Measurements from ENCODE around the gene SLC15A1.

SLC15A1 gene

DNA sequence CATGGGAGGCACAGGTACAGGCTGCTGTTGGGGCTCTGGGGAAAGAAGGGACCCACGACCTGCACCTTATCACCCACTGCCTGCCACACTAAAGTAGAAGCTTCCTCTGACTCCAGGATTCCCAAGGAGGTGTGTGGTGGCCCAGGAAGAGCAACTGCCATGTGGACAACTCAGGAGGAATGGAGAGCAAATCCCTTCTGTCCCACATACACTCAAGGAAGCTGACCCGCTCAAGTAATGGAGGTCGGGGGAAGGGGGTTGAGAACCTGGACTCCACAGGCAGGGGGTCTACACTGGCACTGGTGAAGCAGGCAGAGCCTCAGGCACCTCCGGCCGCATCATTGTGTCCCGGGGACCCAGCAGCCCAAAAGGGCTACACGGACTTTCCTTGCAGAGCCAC, 29.4 kb upstream of the SLC15A1 start:
- Histone ChIP-seq H3K9ac (ENCODE audit: low read depth in 1 of 2, low read length in 2 of 2) (no peak overlapping the region), H3K4me1 (ENCODE audit: control insufficient read depth in 1 of 2, insufficient read depth in 2 of 2, low read length in 2 of 2) (peaks cover 14 to 19% of the 10 kb centered on the region in 2 donors), H3K9me3 (ENCODE audit: control insufficient read depth in 1 of 2, low read length in 2 of 2) (no peaks in the 10 kb centered on the region), H3K27ac (ENCODE audit: low read depth, low read length) (no peak overlapping the region), H3K36me3 (ENCODE audit: control insufficient read depth in 1 of 2, insufficient read depth in 2 of 2, low read length in 2 of 2) (no peaks in the 10 kb centered on the region), H3K4me3 (ENCODE audit: low read depth in 1 of 2, low read length in 2 of 2) (no peak overlapping the region), H3K27me3 (ENCODE audit: control insufficient read depth in 1 of 2, insufficient read depth in 2 of 2, low read length in 2 of 2) (no peaks in the 10 kb centered on the region)

DNA sequence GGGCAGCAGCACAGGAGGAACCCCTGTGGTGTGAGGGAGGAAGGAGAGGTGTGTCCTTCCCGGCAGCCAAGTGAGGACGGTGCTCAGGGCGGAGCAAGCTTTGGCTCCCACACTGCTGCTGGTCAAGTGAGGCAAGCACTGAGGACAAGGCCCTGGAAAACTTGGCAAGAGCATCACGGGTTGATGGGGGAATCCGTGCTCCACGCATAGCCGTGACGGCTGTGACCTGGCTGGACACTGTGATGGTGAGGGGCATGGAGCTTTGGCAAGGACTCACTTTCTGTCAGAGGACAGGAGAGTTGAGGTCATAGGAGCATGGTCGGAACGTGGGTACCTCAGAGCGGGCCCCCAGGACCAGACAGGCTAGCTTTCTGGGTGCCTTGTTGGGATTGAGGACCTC, 29.0 kb upstream of the SLC15A1 start:
- no peak overlapping the region for H3K4me3 ChIP-seq (ENCODE audit: low read depth in 1 of 2, low read length in 2 of 2)
- H3K9me3 ChIP-seq (ENCODE audit: control insufficient read depth in 1 of 2, low read length in 2 of 2), result no peaks in the 10 kb centered on the region
- H3K9ac ChIP-seq (ENCODE audit: low read depth in 1 of 2, low read length in 2 of 2), result no peak overlapping the region
- no peak overlapping the region for H3K27ac ChIP-seq (ENCODE audit: low read depth, low read length)
- H3K36me3 ChIP-seq (ENCODE audit: control insufficient read depth in 1 of 2, insufficient read depth in 2 of 2, low read length in 2 of 2), result no peaks in the 10 kb centered on the region
- no peaks in the 10 kb centered on the region for H3K27me3 ChIP-seq (ENCODE audit: control insufficient read depth in 1 of 2, insufficient read depth in 2 of 2, low read length in 2 of 2)
- peaks cover 14 to 16% of the 10 kb centered on the region in 2 donors for H3K4me1 ChIP-seq (ENCODE audit: control insufficient read depth in 1 of 2, insufficient read depth in 2 of 2, low read length in 2 of 2)

DNA sequence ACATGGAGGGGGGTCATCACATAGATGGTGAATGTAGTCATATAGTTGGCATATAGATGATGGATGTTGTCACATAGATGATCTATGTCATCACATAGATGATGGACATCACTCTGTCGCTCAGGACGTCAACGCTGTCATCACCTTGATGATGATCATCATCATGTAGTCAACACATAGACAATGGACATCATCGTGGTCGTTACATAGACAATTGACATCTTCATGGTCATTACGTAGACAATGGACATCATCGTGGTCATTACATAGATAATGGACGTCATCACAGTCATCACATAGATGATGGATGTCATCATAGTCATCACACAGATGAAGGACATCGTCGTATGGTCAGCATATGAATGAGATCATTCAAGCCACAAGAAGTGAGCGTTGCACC, 28.6 kb upstream of the SLC15A1 start:
- Histone ChIP-seq H3K9me3 (ENCODE audit: control insufficient read depth in 1 of 2, low read length in 2 of 2) (no peaks in the 10 kb centered on the region), H3K4me3 (ENCODE audit: low read depth in 1 of 2, low read length in 2 of 2) (no peak overlapping the region)

DNA sequence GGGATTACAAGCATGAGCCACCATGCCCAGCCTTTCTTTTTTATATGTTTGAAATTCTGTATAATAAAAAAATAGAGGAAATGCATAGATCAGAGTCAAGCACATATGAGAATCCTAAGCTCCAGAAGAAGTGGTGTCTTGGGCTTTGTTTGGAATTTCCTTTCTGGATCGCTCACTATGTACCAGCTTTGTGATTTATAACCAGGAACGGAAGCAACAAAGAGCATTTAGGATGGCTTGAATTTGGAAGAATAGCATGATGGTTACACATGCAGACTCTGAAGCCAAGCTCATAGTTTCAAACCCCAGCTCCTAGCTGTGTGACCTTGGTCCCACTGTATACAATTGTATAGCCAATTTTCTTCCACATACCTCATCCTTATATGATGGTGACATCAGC, 28.0 kb upstream of the SLC15A1 start:
- H3K4me1 ChIP-seq (ENCODE audit: control insufficient read depth in 1 of 2, insufficient read depth in 2 of 2, low read length in 2 of 2), result peaks cover 7 to 23% of the 10 kb centered on the region in 2 donors
- no peaks in the 10 kb centered on the region for H3K36me3 ChIP-seq (ENCODE audit: control insufficient read depth in 1 of 2, insufficient read depth in 2 of 2, low read length in 2 of 2)
- no peak overlapping the region for H3K9ac ChIP-seq (ENCODE audit: low read depth in 1 of 2, low read length in 2 of 2)
- H3K27ac ChIP-seq (ENCODE audit: low read depth, low read length), result no peak overlapping the region
- H3K9me3 ChIP-seq (ENCODE audit: control insufficient read depth in 1 of 2, low read length in 2 of 2), result no peaks in the 10 kb centered on the region
- H3K27me3 ChIP-seq (ENCODE audit: control insufficient read depth in 1 of 2, insufficient read depth in 2 of 2, low read length in 2 of 2), result no peaks in the 10 kb centered on the region
- H3K4me3 ChIP-seq (ENCODE audit: low read depth in 1 of 2, low read length in 2 of 2), result no peak overlapping the region

More for the DNA sequence above, 28.6 kb upstream of the SLC15A1 start:
- no peaks in the 10 kb centered on the region for H3K27me3 ChIP-seq (ENCODE audit: control insufficient read depth in 1 of 2, insufficient read depth in 2 of 2, low read length in 2 of 2)
- no peak overlapping the region for H3K27ac ChIP-seq (ENCODE audit: low read depth, low read length)
- H3K4me1 ChIP-seq (ENCODE audit: control insufficient read depth in 1 of 2, insufficient read depth in 2 of 2, low read length in 2 of 2), result peaks cover 12 to 17% of the 10 kb centered on the region in 2 donors
- no peaks in the 10 kb centered on the region for H3K36me3 ChIP-seq (ENCODE audit: control insufficient read depth in 1 of 2, insufficient read depth in 2 of 2, low read length in 2 of 2)
- H3K9ac ChIP-seq (ENCODE audit: low read depth in 1 of 2, low read length in 2 of 2), result no peak overlapping the region

DNA sequence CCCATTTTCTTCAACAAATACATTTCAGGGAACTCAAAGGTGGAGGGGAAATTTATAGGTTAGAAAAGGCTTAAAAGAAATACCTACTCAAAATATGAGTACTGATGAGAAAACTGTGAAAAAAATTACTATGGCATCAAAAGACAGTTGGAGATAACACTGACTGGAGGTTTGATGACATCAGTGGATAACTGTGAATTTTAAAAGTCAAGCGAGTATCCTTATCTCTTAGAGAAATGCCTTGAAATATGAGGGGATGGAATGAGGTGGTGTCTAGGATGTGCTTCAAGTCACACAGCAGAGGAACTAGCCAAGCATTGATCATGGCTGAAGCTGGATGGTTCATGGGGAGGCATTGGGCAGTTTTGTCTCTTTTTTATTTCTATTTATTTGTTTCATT, 27.2 kb upstream of the SLC15A1 start:
- H3K9me3 ChIP-seq (ENCODE audit: control insufficient read depth in 1 of 2, low read length in 2 of 2), result no peaks in the 10 kb centered on the region
- H3K9ac ChIP-seq (ENCODE audit: low read depth in 1 of 2, low read length in 2 of 2), result no peak overlapping the region
- H3K27ac ChIP-seq (ENCODE audit: low read depth, low read length), result no peak overlapping the region
- no peaks in the 10 kb centered on the region for H3K27me3 ChIP-seq (ENCODE audit: control insufficient read depth in 1 of 2, insufficient read depth in 2 of 2, low read length in 2 of 2)
- H3K4me3 ChIP-seq (ENCODE audit: low read depth in 1 of 2, low read length in 2 of 2), result no peak overlapping the region
- no peaks in the 10 kb centered on the region for H3K36me3 ChIP-seq (ENCODE audit: control insufficient read depth in 1 of 2, insufficient read depth in 2 of 2, low read length in 2 of 2)
- peaks cover 0 to 18% of the 10 kb centered on the region in 2 donors for H3K4me1 ChIP-seq (ENCODE audit: control insufficient read depth in 1 of 2, insufficient read depth in 2 of 2, low read length in 2 of 2)

DNA sequence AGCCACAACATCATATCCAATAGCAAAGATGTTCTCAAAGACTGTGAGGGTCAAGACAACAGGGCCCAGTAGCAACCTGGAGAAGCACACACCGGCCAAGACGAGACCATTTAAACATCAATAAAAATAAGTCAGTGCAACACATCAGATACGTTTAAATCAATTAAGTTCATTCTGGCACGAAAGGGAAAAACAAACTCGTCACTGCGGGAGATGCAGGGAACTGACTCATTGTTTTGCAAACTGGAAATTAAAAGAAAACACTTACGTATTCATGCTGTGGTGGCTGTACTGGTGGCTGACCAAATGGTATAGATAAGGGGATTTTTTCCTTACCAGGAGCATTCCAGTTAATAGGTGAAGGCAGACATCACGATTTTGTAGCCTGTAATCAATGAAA, 26.3 kb upstream of the SLC15A1 start:
- H3K27ac ChIP-seq (ENCODE audit: low read depth, low read length), result no peak overlapping the region
- H3K4me1 ChIP-seq (ENCODE audit: control insufficient read depth in 1 of 2, insufficient read depth in 2 of 2, low read length in 2 of 2), result peaks cover 0 to 11% of the 10 kb centered on the region in 2 donors
- H3K27me3 ChIP-seq (ENCODE audit: control insufficient read depth in 1 of 2, insufficient read depth in 2 of 2, low read length in 2 of 2), result no peaks in the 10 kb centered on the region
- H3K4me3 ChIP-seq (ENCODE audit: low read depth in 1 of 2, low read length in 2 of 2), result no peak overlapping the region
- H3K9me3 ChIP-seq (ENCODE audit: control insufficient read depth in 1 of 2, low read length in 2 of 2), result no peaks in the 10 kb centered on the region
- H3K9ac ChIP-seq (ENCODE audit: low read depth in 1 of 2, low read length in 2 of 2), result no peak overlapping the region
- no peaks in the 10 kb centered on the region for H3K36me3 ChIP-seq (ENCODE audit: control insufficient read depth in 1 of 2, insufficient read depth in 2 of 2, low read length in 2 of 2)

DNA sequence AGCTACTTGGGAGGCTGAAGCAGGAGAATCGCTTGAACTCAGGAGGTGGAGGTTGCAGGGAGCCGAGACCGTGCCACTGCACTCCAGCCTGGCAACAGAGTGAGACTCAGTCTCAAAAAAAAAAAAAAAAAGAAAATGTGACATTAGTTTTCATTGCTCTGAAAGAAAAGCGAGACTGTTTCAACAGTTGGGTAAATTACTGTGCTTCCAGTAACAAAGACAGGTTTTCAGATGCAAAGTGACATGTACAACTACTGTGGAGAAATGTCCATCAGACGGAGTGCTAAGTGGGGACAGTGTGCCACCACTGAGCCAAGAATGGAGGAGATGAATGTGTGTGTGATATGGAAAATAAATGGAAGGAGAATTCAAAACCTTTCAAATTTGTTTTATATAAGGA, 24.2 kb upstream of the SLC15A1 start:
- H3K27ac ChIP-seq (ENCODE audit: low read depth, low read length), result no peak overlapping the region
- no peaks in the 10 kb centered on the region for H3K36me3 ChIP-seq (ENCODE audit: control insufficient read depth in 1 of 2, insufficient read depth in 2 of 2, low read length in 2 of 2)
- no peak overlapping the region for H3K4me3 ChIP-seq (ENCODE audit: low read depth in 1 of 2, low read length in 2 of 2)
- no peaks in the 10 kb centered on the region for H3K9me3 ChIP-seq (ENCODE audit: control insufficient read depth in 1 of 2, low read length in 2 of 2)
- H3K9ac ChIP-seq (ENCODE audit: low read depth in 1 of 2, low read length in 2 of 2), result no peak overlapping the region
- peaks cover 4 to 13% of the 10 kb centered on the region in 2 donors for H3K4me1 ChIP-seq (ENCODE audit: control insufficient read depth in 1 of 2, insufficient read depth in 2 of 2, low read length in 2 of 2)
- no peaks in the 10 kb centered on the region for H3K27me3 ChIP-seq (ENCODE audit: control insufficient read depth in 1 of 2, insufficient read depth in 2 of 2, low read length in 2 of 2)

DNA sequence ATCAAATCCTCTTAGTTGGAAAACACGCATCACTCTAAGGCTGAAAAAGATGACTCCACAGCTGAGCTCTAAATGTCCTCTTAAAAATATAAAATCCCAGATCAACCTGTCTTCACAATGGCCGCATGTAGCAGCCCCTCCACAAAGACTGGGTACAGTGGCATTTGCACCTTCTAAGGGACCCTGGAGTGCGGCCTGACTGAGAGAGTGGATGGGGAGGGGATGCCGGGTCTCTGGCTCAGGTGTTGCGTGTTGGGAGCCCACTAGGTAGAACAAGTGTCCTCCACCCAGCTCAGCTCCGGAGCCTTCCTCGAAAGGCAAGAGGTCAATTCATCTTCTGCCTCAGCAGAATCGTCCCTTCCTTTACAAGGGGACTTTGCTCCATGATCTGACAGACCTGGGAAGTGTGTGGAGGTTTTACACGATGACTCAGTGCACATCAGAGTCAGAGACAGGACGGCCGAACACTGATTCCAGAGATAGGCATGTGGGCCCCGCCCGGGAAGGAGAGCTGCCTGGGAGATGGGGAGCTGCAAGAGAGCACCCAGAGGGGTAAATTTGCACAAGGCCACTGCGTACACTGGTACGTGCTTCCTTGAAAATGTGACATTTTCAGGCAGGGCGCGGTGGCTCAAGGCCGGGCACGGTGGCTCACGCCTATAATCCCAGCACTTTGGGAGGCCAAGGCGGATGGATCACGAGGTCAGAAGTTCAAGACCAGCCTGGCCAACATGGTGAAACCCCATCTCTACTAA, 23.5 kb upstream of the SLC15A1 start:
- no peak overlapping the region for H3K27ac ChIP-seq (ENCODE audit: low read depth, low read length)
- H3K27me3 ChIP-seq (ENCODE audit: control insufficient read depth in 1 of 2, insufficient read depth in 2 of 2, low read length in 2 of 2), result no peaks in the 10 kb centered on the region
- no peak overlapping the region for H3K9ac ChIP-seq (ENCODE audit: low read depth in 1 of 2, low read length in 2 of 2)
- H3K4me1 ChIP-seq (ENCODE audit: control insufficient read depth in 1 of 2, insufficient read depth in 2 of 2, low read length in 2 of 2), result peaks cover 7 to 16% of the 10 kb centered on the region in 2 donors
- no peak overlapping the region for H3K4me3 ChIP-seq (ENCODE audit: low read depth in 1 of 2, low read length in 2 of 2)
- no peaks in the 10 kb centered on the region for H3K36me3 ChIP-seq (ENCODE audit: control insufficient read depth in 1 of 2, insufficient read depth in 2 of 2, low read length in 2 of 2)
- H3K9me3 ChIP-seq (ENCODE audit: control insufficient read depth in 1 of 2, low read length in 2 of 2), result no peaks in the 10 kb centered on the region

DNA sequence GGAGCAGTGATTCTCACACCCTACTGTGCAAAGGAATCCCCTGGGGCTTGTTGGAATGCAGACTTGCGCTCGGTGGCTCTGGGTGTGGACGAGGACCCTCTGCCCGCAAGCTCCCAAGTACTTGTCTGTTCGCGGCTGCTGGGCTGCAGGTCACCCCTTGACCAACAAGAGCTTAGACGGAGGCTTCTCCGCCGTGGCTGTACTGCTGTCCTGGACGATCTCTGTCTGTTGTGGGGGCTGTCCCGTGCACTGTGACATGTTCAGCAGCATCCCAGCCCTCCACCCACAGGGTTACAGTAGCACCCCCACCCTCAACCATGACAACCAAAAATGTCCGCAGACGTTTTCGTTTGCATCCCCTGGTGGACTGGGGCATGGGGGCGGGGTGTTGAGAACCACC, 22.9 kb upstream of the SLC15A1 start:
- H3K27me3 ChIP-seq (ENCODE audit: control insufficient read depth in 1 of 2, insufficient read depth in 2 of 2, low read length in 2 of 2), result no peaks in the 10 kb centered on the region
- H3K36me3 ChIP-seq (ENCODE audit: control insufficient read depth in 1 of 2, insufficient read depth in 2 of 2, low read length in 2 of 2), result no peaks in the 10 kb centered on the region
- H3K9ac ChIP-seq (ENCODE audit: low read depth in 1 of 2, low read length in 2 of 2), result no peak overlapping the region
- H3K9me3 ChIP-seq (ENCODE audit: control insufficient read depth in 1 of 2, low read length in 2 of 2), result no peaks in the 10 kb centered on the region
- H3K4me1 ChIP-seq (ENCODE audit: control insufficient read depth in 1 of 2, insufficient read depth in 2 of 2, low read length in 2 of 2), result peaks cover 7 to 16% of the 10 kb centered on the region in 2 donors
- no peak overlapping the region for H3K4me3 ChIP-seq (ENCODE audit: low read depth in 1 of 2, low read length in 2 of 2)
- no peak overlapping the region for H3K27ac ChIP-seq (ENCODE audit: low read depth, low read length)

DNA sequence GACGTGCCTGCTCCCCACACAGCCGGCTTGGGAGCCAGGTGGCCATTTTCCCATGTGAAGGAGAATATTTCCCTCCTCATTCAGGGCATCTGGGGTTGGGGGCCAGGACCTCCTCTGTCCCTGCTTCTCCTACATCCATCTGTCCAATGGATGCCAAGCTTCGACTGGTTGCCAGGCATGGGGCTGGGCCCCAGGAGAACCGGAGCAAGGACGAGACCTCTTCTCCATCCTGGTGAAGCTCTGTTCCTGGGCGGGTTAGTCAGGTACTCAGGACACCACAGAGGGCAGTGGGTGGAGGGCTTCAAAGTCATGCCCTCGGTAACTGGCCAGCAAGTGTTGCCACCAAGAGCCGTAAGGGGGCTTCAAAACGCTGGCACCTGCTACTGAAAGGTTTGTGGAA, 22.3 kb upstream of the SLC15A1 start:
- no peaks in the 10 kb centered on the region for H3K27me3 ChIP-seq (ENCODE audit: control insufficient read depth in 1 of 2, insufficient read depth in 2 of 2, low read length in 2 of 2)
- H3K27ac ChIP-seq (ENCODE audit: low read depth, low read length), result no peak overlapping the region
- no peaks in the 10 kb centered on the region for H3K9me3 ChIP-seq (ENCODE audit: control insufficient read depth in 1 of 2, low read length in 2 of 2)
- H3K4me1 ChIP-seq (ENCODE audit: control insufficient read depth in 1 of 2, insufficient read depth in 2 of 2, low read length in 2 of 2), result peaks cover 7 to 16% of the 10 kb centered on the region in 2 donors
- H3K9ac ChIP-seq (ENCODE audit: low read depth in 1 of 2, low read length in 2 of 2), result no peak overlapping the region
- H3K36me3 ChIP-seq (ENCODE audit: control insufficient read depth in 1 of 2, insufficient read depth in 2 of 2, low read length in 2 of 2), result no peaks in the 10 kb centered on the region
- H3K4me3 ChIP-seq (ENCODE audit: low read depth in 1 of 2, low read length in 2 of 2), result no peak overlapping the region

All from duodenal mucosa (tissue), 2 donors.